ENCODE data around the gene WDR1. TPM values are rescaled to one million over a fixed set of nuclear protein-coding genes. Genes with fewer than 3 reads are reported as not detected.

The WDR1 gene
- total and polyA plus RNA-seq, 2 donors (not counting 3 experiments of a cell fraction or from before 2014, with no cell fraction given), result 590 to 660 TPM

DNA sequence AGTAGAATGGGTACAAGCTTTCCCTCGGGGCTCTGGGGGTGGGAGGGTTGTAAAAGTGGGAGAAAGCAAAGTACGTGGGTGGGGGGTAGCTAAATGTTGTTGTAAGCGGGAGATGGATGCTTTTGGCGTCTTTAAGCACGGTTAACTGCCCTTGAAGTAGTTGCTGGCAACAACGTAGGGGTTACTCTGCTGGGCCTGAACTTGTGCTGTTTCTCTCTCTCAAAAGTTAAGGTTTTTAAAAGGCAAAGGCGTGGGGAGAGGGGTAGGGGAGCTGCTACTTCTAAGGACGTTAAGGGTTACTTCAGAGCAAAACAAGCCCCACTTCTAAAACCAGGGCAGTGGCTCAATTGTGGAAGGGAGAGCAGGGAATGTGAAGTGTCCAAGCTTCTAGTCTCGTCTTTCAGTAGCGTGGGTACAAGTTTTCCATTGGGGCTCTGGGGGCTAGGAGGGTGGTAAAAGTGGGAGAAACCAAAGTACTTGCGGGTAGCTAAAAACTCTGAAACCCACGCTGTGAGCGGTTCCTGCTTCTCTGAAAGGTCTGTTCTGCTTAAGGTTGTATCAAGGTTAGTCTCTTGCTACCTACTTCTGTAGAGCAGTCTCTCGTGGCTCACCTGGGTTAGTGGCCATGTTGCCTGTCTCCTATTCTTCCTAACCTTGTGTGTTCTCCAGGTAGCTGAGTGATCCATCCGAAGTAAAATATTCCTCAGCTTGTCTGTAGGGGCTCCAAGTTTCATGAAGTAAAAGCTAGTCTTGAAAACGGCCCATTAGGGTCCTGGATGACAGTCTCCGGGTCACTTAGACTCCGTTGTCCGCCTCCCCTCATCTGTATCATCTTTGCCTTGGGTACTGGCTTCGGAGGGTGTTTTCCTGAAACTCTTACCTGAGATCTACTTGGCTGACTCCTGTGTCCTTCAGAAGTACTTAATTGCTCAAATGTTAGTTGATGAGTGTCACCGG, 1.7 kb upstream of the WDR1 start:
- Histone ChIP-seq H3K9me1 (replicated peaks; ENCODE audit: control insufficient read depth, extremely low read depth, insufficient read depth, low read length) (no peaks in the 10 kb centered on the region), H3K9me3 (replicated peaks; ENCODE audit: control insufficient read depth, insufficient read depth, low read length) (no peaks in the 10 kb centered on the region), H3K9ac (replicated peaks; ENCODE audit: extremely low read depth, insufficient read depth, low read length) (peak overlapping the region; percentile 90), H3K4me3 (replicated peaks in 1 of 3; ENCODE audit: insufficient read depth in 1 of 3, low read depth in 1 of 3, low read length in 3 of 3) (no peak overlapping the region), H3K4me1 (ENCODE audit: control insufficient read depth, extremely low read depth, insufficient read depth, low read length) (peaks cover 38% of the 10 kb centered on the region), H3K4me2 (ENCODE audit: insufficient read depth, low read length) (no peak overlapping the region), H3K27me3 (ENCODE audit: control insufficient read depth in 2 of 2, insufficient read depth in 2 of 2, low read length in 2 of 2) (no peaks in the 10 kb centered on the region), H3K36me3 (ENCODE audit: control insufficient read depth in 2 of 2, extremely low read depth in 1 of 2, insufficient read depth in 2 of 2, low read length in 2 of 2) (peaks cover 5 to 7% of the 10 kb centered on the region in 2 experiments), H3K79me2 (ENCODE audit: control insufficient read depth, insufficient read depth, low read length) (peaks cover 30% of the 10 kb centered on the region), H3K27ac (ENCODE audit: insufficient read depth, low read depth, low read length) (no peak overlapping the region), H2AFZ (ENCODE audit: low read depth, low read length) (no peak overlapping the region), H4K20me1 (replicated peaks; ENCODE audit: control insufficient read depth, extremely low read depth, insufficient read depth, low read length) (peaks cover 2% of the 10 kb centered on the region)
- POLR2A ChIA-PET, result interaction anchor here (0.7 to 5.4 kb wide), 22 partner anchors 8 to 1786 kb away, joined by 3 to 110 read pairs (median 8); partner anchors contain the start of gene ZNF518B
- intact Hi-C loops (cut with micrococcal nuclease) (loop anchor here (5.0 to 10.0 kb wide), 2 partner anchors 41 to 1626 kb away; no protein-coding TSS in a partner anchor), dilution Hi-C loops (cut with MboI; ENCODE audit: extremely low pct_ligation_motif_present, low sequenced_read_pairs) (no loop called here)
- TF ChIP-seq GATA2 (IDR thresholded peaks at IDR 0.05; ENCODE audit: insufficient read depth, insufficient read length, low read depth, low read length) (no peak), MYC (IDR thresholded peaks at IDR 0.05; ENCODE audit: low read depth, low read length) (no peak), POLR2AphosphoS5 (IDR thresholded peaks at IDR 0.05; ENCODE audit: insufficient read depth, low read depth, low read length) (no peak), JUN (IDR thresholded peaks at IDR 0.05; ENCODE audit: borderline replicate concordance, insufficient read depth, insufficient read length, low read depth) (no peak), POLR2A (IDR thresholded peaks at IDR 0.05; ENCODE audit: low read depth, low read length) (no peak), EZH2 (IDR thresholded peaks at IDR 0.05; ENCODE audit: borderline replicate concordance, low read depth, low read length, severe bottlenecking) (no peak), FOS (IDR thresholded peaks at IDR 0.05; ENCODE audit: borderline replicate concordance, insufficient read depth, low read length) (no peak)
- TF ChIP-seq, protein P1, sequence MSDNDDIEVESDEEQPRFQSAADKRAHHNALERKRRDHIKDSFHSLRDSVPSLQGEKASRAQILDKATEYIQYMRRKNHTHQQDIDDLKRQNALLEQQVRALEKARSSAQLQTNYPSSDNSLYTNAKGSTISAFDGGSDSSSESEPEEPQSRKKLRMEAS (IDR thresholded peaks at IDR 0.05; ENCODE audit: insufficient read depth, insufficient read length), result no peak
- TF ChIP-seq, protein P2, sequence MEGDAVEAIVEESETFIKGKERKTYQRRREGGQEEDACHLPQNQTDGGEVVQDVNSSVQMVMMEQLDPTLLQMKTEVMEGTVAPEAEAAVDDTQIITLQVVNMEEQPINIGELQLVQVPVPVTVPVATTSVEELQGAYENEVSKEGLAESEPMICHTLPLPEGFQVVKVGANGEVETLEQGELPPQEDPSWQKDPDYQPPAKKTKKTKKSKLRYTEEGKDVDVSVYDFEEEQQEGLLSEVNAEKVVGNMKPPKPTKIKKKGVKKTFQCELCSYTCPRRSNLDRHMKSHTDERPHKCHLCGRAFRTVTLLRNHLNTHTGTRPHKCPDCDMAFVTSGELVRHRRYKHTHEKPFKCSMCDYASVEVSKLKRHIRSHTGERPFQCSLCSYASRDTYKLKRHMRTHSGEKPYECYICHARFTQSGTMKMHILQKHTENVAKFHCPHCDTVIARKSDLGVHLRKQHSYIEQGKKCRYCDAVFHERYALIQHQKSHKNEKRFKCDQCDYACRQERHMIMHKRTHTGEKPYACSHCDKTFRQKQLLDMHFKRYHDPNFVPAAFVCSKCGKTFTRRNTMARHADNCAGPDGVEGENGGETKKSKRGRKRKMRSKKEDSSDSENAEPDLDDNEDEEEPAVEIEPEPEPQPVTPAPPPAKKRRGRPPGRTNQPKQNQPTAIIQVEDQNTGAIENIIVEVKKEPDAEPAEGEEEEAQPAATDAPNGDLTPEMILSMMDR (IDR thresholded peaks at IDR 0.05; ENCODE audit: extremely low read depth in 1 of 2, insufficient read depth in 1 of 2, low read depth in 1 of 2, low read length in 2 of 2), result no peak
- CTCF ChIA-PET, result interaction anchor here (0.9 to 3.4 kb wide), 13 partner anchors 8 to 55 kb away, joined by 3 to 13 read pairs (median 4); no protein-coding TSS in a partner anchor
- FAIRE-seq (no peak), DNase-seq (ENCODE audit: low read depth, low spot score) (no peak)
- BruUV-seq (replicated peaks), result no TSS peak
